HepG2 (cell line): ENCODE measurements around the gene XKR7. TPM values are rescaled to one million over a fixed set of nuclear protein-coding genes. Genes with fewer than 3 reads are reported as not detected.

Experiments used
- ATAC-seq: fragments of 200-7000 bp; cut with Tn5 transposase; 3 replicates; pipeline ENCODE4 v1.9.1; 2020; ENCODE audit warnings: mild to moderate bottlenecking, moderate library complexity
- BruUV-seq: library from RNA; stranded (reverse); fragments of 400-500 nt; replicated peaks from 2 replicates; lab custom pipeline; 2021; lab: Mats Ljungman, UMichigan
- CTCF ChIA-PET: fragments of 300-600 bp; formaldehyde crosslinking; extraction: SDS; loops from one replicate; lab custom pipeline; 2021; ENCODE audit warnings: low total read pairs, inconsistent platforms, low intra/inter-chr PET ratio; lab: Yijun Ruan, JAX
- POLR2A ChIA-PET: fragments of 350-600 bp; sonication (Branson Sonifier 250); formaldehyde crosslinking; loops from one replicate; lab custom pipeline; 2020; ENCODE audit warnings: antibody characterized with exemption, inconsistent platforms; lab: Yijun Ruan, JAX
- DNase-seq: peaks from one replicate; pipeline ENCODE4 v3.0.0-alpha.2; 2015; ENCODE audit warnings: low spot score
- FAIRE-seq: peaks from 3 replicates; lab custom pipeline; 2011; peaks lifted over from hg19 to GRCh38; lab: Jason Lieb, UNC
- H2AFZ ChIP-seq: one replicate; pipeline ENCODE4 v1.6.1; 2011; ENCODE audit warnings: low read length, inconsistent platforms
- H3K27ac ChIP-seq: fragments of 300-600 bp; 3 replicates; pipeline ENCODE4 v1.8.0; 2011; ENCODE audit warnings: mixed run types, mild to moderate bottlenecking, mixed read lengths, low read length, inconsistent platforms; ENCODE audit not compliant: insufficient read depth; ENCODE audit errors: extremely low read length
- H3K27me3 ChIP-seq, 2 experiments: fragments of 200-600 bp in 1 of 2; 2 replicates in 1 of 2; 3 replicates in 1 of 2; pipeline versions ENCODE4 v1.6.0 to v1.8.0; 2011; ENCODE audit warnings: low read length in 2 of 2, mild to moderate bottlenecking in 2 of 2, moderate library complexity in 2 of 2, inconsistent platforms in 1 of 2; ENCODE audit not compliant: insufficient read depth in 2 of 2, control insufficient read depth in 1 of 2
- H3K36me3 ChIP-seq, 2 experiments: fragments of 200-600 bp in 1 of 2; replicated peaks in 1 of 2; 2 replicates in 1 of 2; 3 replicates in 1 of 2; pipeline versions ENCODE4 v1.5.1 to v1.8.0; 2011; ENCODE audit warnings: low read length in 2 of 2, inconsistent platforms in 1 of 2; ENCODE audit not compliant: insufficient read depth in 2 of 2, control insufficient read depth in 1 of 2
- H3K4me1 ChIP-seq: 2 replicates; pipeline ENCODE4 v1.5.1; 2012; ENCODE audit warnings: low read length, inconsistent platforms; ENCODE audit not compliant: insufficient read depth
- H3K4me2 ChIP-seq: 2 replicates; pipeline ENCODE4 v1.6.0; 2011; ENCODE audit warnings: low read depth, low read length, inconsistent platforms
- H3K4me3 ChIP-seq, 3 experiments: fragments of 200-600 bp in 1 of 3; sonication (generic), shearing (Covaris generic) in 1 of 3; replicated peaks in 1 of 3; 2 replicates each; pipeline ENCODE4 v1.5.1; 2011 to 2016; ENCODE audit warnings: low read length in 3 of 3, inconsistent platforms in 2 of 3, low read depth in 2 of 3, mild to moderate bottlenecking in 2 of 3, control low read depth in 1 of 3, mixed read lengths in 1 of 3; ENCODE audit not compliant: insufficient read depth in 1 of 3
- H3K79me2 ChIP-seq: one replicate; pipeline ENCODE4 v1.6.1; 2011; ENCODE audit warnings: low read length, inconsistent platforms; ENCODE audit not compliant: insufficient read depth
- H3K9ac ChIP-seq: 2 replicates; pipeline ENCODE4 v1.6.0; 2011; ENCODE audit warnings: mild to moderate bottlenecking, low read depth, low read length, inconsistent platforms; ENCODE audit not compliant: insufficient read depth
- H3K9me3 ChIP-seq: 2 replicates; pipeline ENCODE4 v1.5.1; 2012; ENCODE audit warnings: mild to moderate bottlenecking, low read length
- H4K20me1 ChIP-seq: 2 replicates; pipeline ENCODE4 v1.6.0; 2011; ENCODE audit warnings: inconsistent platforms, mild to moderate bottlenecking, low read length, moderate library complexity; ENCODE audit not compliant: insufficient read depth
- AKAP8 ChIP-seq: sonication (generic); formaldehyde crosslinking; IDR thresholded peaks from 2 replicates; pipeline ENCODE4 v1.5.1; 2020; ENCODE audit warnings: mild to moderate bottlenecking, missing genetic modification reagents
- ARNT ChIP-seq: fragments of 450-650 bp; IDR thresholded peaks from 2 replicates; pipeline ENCODE4 v1.6.1; 2017
- FOXC1 ChIP-seq: sonication (generic); formaldehyde crosslinking; IDR thresholded peaks from 2 replicates; pipeline ENCODE4 v1.8.0; 2022; ENCODE audit warnings: mild to moderate bottlenecking, missing genetic modification reagents, borderline replicate concordance
- GZF1 ChIP-seq: sonication (generic); formaldehyde crosslinking; IDR thresholded peaks from 2 replicates; pipeline ENCODE4 v1.5.1; 2020; ENCODE audit warnings: mild to moderate bottlenecking, missing genetic modification reagents
- SIX4 ChIP-seq: sonication (generic); formaldehyde crosslinking; IDR thresholded peaks from 2 replicates; pipeline ENCODE4 v1.4.0; 2020; ENCODE audit warnings: missing genetic modification reagents
- SYNCRIP ChIP-seq: fragments of 200-400 bp; formaldehyde crosslinking; IDR thresholded peaks from 2 replicates; pipeline ENCODE4 v1.6.1; 2018; ENCODE audit warnings: mild to moderate bottlenecking, low read depth, low read length; ENCODE audit not compliant: insufficient read depth
- ZBTB42 ChIP-seq: sonication (generic); formaldehyde crosslinking; IDR thresholded peaks from 2 replicates; pipeline ENCODE4 v1.5.0; 2020; ENCODE audit warnings: mild to moderate bottlenecking, missing genetic modification reagents
- ZFP90 ChIP-seq: sonication (generic); formaldehyde crosslinking; IDR thresholded peaks from 2 replicates; pipeline ENCODE4 v1.8.0; 2022; ENCODE audit warnings: missing genetic modification reagents, mild to moderate bottlenecking, inconsistent platforms, borderline replicate concordance
- ZNF10 ChIP-seq: sonication (generic); formaldehyde crosslinking; IDR thresholded peaks from 2 replicates; pipeline ENCODE4 v1.4.0; 2020; ENCODE audit warnings: mild to moderate bottlenecking, low read depth, missing genetic modification reagents, borderline replicate concordance
- ZNF138 ChIP-seq: sonication (generic); formaldehyde crosslinking; IDR thresholded peaks from 2 replicates; pipeline ENCODE4 v1.5.0; 2020; ENCODE audit warnings: mild to moderate bottlenecking, low read depth, missing genetic modification reagents
- ZNF33A ChIP-seq: sonication (generic); formaldehyde crosslinking; IDR thresholded peaks from 2 replicates; pipeline ENCODE4 v1.5.1; 2020; ENCODE audit warnings: missing genetic modification reagents, mild to moderate bottlenecking, moderate library complexity, borderline replicate concordance
- ZNF616 ChIP-seq: sonication (generic); formaldehyde crosslinking; IDR thresholded peaks from 2 replicates; pipeline ENCODE4 v1.5.0; 2020; ENCODE audit warnings: low read depth, mild to moderate bottlenecking, missing genetic modification reagents
- ZNF768 ChIP-seq: sonication (generic); formaldehyde crosslinking; IDR thresholded peaks from 2 replicates; pipeline ENCODE4 v1.4.0; 2020; ENCODE audit warnings: missing genetic modification reagents
- ZNF841 ChIP-seq: sonication (generic); formaldehyde crosslinking; IDR thresholded peaks from 2 replicates; pipeline ENCODE4 v1.8.1; 2023; ENCODE audit warnings: missing genetic modification reagents, borderline replicate concordance
- WGBS: methylation state at CpG from one replicate; pipeline ENCODE4 v1.1.6; 2017; ENCODE audit warnings: low lambda C conversion rate; 5-methylcytosine and 5-hydroxymethylcytosine counted together
- in situ Hi-C: cut with HindIII; loops from 2 replicates; pipeline ENCODE4 v1.10.0; 2017; ENCODE audit warnings: low pct_unique_long_range_greater_than_20kb; ENCODE audit not compliant: extremely low pct_ligation_motif_present
- intact Hi-C: fragments of 100-400 bp; cut with micrococcal nuclease; formaldehyde crosslinking; loops from one replicate; pipeline ENCODE4 v1.10.0; 2022; ENCODE audit not compliant: unreplicated experiment
- polyA plus RNA-seq, 8 experiments: library from polyadenylated mRNA; depleted of rRNA in 3 of 8; stranded (reverse) in 7 of 8; unstranded in 1 of 8; fragments of >200 nt; fragmentation: Illumina TruSeq in 4 of 8; extraction: Trizol in 4 of 8; gene quantifications; 2 replicates each; pipeline versions ENCODE4 v1.2.1 to v1.2.3, GENCODE V29; 2011 to 2016; ENCODE audit warnings: low read depth in 4 of 8, missing spikeins in 1 of 8, mixed read lengths in 1 of 8; ENCODE audit not compliant: insufficient read depth in 1 of 8
- total RNA-seq, 5 experiments: library from RNA; depleted of rRNA; stranded (reverse); fragments of >200 nt; fragmentation: Illumina TruSeq; extraction: Trizol; gene quantifications; 2 replicates each; pipeline ENCODE4 v1.2.3, GENCODE V29; 2016; ENCODE audit warnings: low read depth in 1 of 5
- TF ChIP-seq, protein P1 (sequence below): sonication (generic); formaldehyde crosslinking; IDR thresholded peaks from 2 replicates; pipeline ENCODE4 v1.4.0; 2020; ENCODE audit warnings: missing genetic modification reagents, borderline replicate concordance
- TF ChIP-seq, protein P2 (sequence below): sonication (generic); formaldehyde crosslinking; IDR thresholded peaks from 2 replicates; pipeline ENCODE4 v1.5.0; 2020; ENCODE audit warnings: mild to moderate bottlenecking, low read depth, missing genetic modification reagents, borderline replicate concordance
- TF ChIP-seq, protein P3 (sequence below): sonication (generic); formaldehyde crosslinking; IDR thresholded peaks from 2 replicates; pipeline ENCODE4 v1.8.0; 2022; ENCODE audit warnings: mild to moderate bottlenecking, missing genetic modification reagents; ENCODE audit not compliant: insufficient replicate concordance

XKR7 gene
- total and polyA plus RNA-seq, 2 of the 13 experiments (the other 11 are each of a cell fraction or from before 2014, with no cell fraction given) = not detected

DNA sequence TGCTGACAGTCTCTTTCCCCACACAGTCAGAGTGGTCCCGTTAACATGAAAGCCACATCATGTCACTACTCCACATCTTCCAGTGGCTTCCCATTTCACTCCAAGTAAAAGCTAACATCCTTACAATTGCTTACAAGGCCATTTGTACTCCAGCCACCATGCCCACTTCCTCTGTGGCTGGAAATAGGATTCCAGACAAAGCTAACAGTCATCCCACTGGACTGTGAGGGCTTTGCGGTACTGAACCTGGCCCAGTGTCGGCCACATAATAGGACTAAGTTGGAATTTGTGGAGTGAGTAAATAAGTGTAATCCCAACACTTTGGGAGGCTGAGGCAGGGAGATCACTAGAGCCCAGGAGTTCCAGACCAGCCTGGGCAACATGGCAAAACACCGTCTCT, 53.1 kb downstream of the XKR7 start:
- no peak for ATAC-seq
- BruUV-seq = no TSS peak
- CTCF ChIA-PET = no interaction called here
- no peaks in the 10 kb centered on the region for H3K9me3 ChIP-seq
- no peak for TF ChIP-seq ZNF33A (CRISPR knock-in tag)
- no peak for TF ChIP-seq ZNF841
- TF ChIP-seq, protein P1, sequence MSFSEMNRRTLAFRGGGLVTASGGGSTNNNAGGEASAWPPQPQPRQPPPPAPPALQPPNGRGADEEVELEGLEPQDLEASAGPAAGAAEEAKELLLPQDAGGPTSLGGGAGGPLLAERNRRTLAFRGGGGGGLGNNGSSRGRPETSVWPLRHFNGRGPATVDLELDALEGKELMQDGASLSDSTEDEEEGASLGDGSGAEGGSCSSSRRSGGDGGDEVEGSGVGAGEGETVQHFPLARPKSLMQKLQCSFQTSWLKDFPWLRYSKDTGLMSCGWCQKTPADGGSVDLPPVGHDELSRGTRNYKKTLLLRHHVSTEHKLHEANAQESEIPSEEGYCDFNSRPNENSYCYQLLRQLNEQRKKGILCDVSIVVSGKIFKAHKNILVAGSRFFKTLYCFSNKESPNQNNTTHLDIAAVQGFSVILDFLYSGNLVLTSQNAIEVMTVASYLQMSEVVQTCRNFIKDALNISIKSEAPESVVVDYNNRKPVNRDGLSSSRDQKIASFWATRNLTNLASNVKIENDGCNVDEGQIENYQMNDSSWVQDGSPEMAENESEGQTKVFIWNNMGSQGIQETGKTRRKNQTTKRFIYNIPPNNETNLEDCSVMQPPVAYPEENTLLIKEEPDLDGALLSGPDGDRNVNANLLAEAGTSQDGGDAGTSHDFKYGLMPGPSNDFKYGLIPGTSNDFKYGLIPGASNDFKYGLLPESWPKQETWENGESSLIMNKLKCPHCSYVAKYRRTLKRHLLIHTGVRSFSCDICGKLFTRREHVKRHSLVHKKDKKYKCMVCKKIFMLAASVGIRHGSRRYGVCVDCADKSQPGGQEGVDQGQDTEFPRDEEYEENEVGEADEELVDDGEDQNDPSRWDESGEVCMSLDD (CRISPR knock-in tag) = no peak
- TF ChIP-seq ZNF768 = no peak
- TF ChIP-seq ZNF616 (CRISPR knock-in tag) = no peak
- TF ChIP-seq ZFP90 (CRISPR knock-in tag) = no peak
- no peak for TF ChIP-seq ARNT
- no peak for TF ChIP-seq ZNF138 (CRISPR knock-in tag)
- TF ChIP-seq, protein P2, sequence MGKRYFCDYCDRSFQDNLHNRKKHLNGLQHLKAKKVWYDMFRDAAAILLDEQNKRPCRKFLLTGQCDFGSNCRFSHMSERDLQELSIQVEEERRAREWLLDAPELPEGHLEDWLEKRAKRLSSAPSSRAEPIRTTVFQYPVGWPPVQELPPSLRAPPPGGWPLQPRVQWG = no peak
- TF ChIP-seq AKAP8 (CRISPR knock-in tag) = no peak
- no peak for TF ChIP-seq ZNF10 (CRISPR knock-in tag)
- TF ChIP-seq GZF1 = no peak
- TF ChIP-seq, protein P3, sequence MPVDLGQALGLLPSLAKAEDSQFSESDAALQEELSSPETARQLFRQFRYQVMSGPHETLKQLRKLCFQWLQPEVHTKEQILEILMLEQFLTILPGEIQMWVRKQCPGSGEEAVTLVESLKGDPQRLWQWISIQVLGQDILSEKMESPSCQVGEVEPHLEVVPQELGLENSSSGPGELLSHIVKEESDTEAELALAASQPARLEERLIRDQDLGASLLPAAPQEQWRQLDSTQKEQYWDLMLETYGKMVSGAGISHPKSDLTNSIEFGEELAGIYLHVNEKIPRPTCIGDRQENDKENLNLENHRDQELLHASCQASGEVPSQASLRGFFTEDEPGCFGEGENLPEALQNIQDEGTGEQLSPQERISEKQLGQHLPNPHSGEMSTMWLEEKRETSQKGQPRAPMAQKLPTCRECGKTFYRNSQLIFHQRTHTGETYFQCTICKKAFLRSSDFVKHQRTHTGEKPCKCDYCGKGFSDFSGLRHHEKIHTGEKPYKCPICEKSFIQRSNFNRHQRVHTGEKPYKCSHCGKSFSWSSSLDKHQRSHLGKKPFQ (CRISPR knock-in tag) = no peak
- TF ChIP-seq ZBTB42 (CRISPR knock-in tag) = no peak
- TF ChIP-seq SIX4 (CRISPR knock-in tag) = no peak
- TF ChIP-seq FOXC1 (CRISPR knock-in tag) = no peak
- no peak for TF ChIP-seq SYNCRIP
- intact Hi-C loops = no loop called here
- no peak for FAIRE-seq
- H3K9ac ChIP-seq = no peak overlapping the region
- no peaks in the 10 kb centered on the region for H3K36me3 ChIP-seq
- no peaks in the 10 kb centered on the region for H3K79me2 ChIP-seq
- POLR2A ChIA-PET = no interaction called here
- H3K4me1 ChIP-seq = peaks cover 13% of the 10 kb centered on the region
- H2AFZ ChIP-seq = no peak overlapping the region
- 14% methylated on average over 4 of the region's 4 CpGs for WGBS
- no peak overlapping the region for H3K4me2 ChIP-seq
- no peak overlapping the region for H3K4me3 ChIP-seq
- H3K27ac ChIP-seq = no peak overlapping the region
- peaks cover 12 to 55% of the 10 kb centered on the region in 2 experiments; a peak in 4 of 5 replicates for H3K27me3 ChIP-seq
- in situ Hi-C loops = no loop called here
- DNase-seq = no peak
- H4K20me1 ChIP-seq = no peaks in the 10 kb centered on the region; the same call in 1 of the 2 replicates
